Fibroblast of villous mesenchyme (primary cell): ENCODE data around the gene ARSG. TPM values are rescaled to one million over a fixed set of nuclear protein-coding genes. Genes with fewer than 3 reads are reported as not detected.
"Not testable (repeated sequence)": the region's sequence is repeated elsewhere in the genome, so short reads cannot be mapped to it uniquely, and the experiment has no call there.

ENCODE experiments used
- DNase-seq: peaks from one replicate; pipeline ENCODE4 v3.0.0-alpha.2; 2010; ENCODE audit warnings: low read depth
- H3K4me3 ChIP-seq: 2 replicates; pipeline ENCODE4 v1.5.1; 2011; ENCODE audit warnings: low read depth, mild to moderate bottlenecking, low read length
- CTCF ChIP-seq: IDR thresholded peaks from 2 replicates; pipeline ENCODE4 v1.5.1; 2012; ENCODE audit warnings: low read depth, mild to moderate bottlenecking, low read length; ENCODE audit not compliant: insufficient read depth
- total RNA-seq: library from RNA; depleted of rRNA; stranded (reverse); fragments of >200 nt; gene quantifications from 2 replicates; pipeline ENCODE4 v1.2.3, GENCODE V29; 2012

The ARSG gene
- total RNA-seq, 1 donor, result 5.6 TPM

- H3K4me3 ChIP-seq, result no peak overlapping the region
- peak; percentile 81 for DNase-seq
These were observed 108.5 kb downstream of the ARSG start for GRCh38 chr17:68399638-68400403.

GRCh38 chr17:68400404-68400735 is 109.1 kb downstream of the ARSG start:
- no peak for DNase-seq
- no peak overlapping the region for H3K4me3 ChIP-seq
- TF ChIP-seq CTCF, result no peak

More at GRCh38 chr17:68399638-68400403, 108.5 kb downstream of the ARSG start:
- TF ChIP-seq CTCF, result no peak

GRCh38 chr17:68401288-68401687 is 110.0 kb downstream of the ARSG start:
- no peak for TF ChIP-seq CTCF
- H3K4me3 ChIP-seq, result no peak overlapping the region
- no peak for DNase-seq

GRCh38 chr17:68403122-68403521 is 111.8 kb downstream of the ARSG start:
- no peak overlapping the region for H3K4me3 ChIP-seq
- TF ChIP-seq CTCF, result no peak
- no peak for DNase-seq

GRCh38 chr17:68403837-68404236 is 112.5 kb downstream of the ARSG start:
- not testable (repeated sequence) for DNase-seq, H3K4me3 ChIP-seq

- not testable (repeated sequence) for H3K4me3 ChIP-seq, DNase-seq
These were observed 116.4 kb downstream of the ARSG start for GRCh38 chr17:68407656-68408055.

GRCh38 chr17:68413597-68414560 is 122.6 kb downstream of the ARSG start:
- H3K4me3 ChIP-seq, result peak overlapping the region; percentile 44
- DNase-seq, result peak; percentile 44

GRCh38 chr17:68414901-68415300 is 123.6 kb downstream of the ARSG start:
- DNase-seq, H3K4me3 ChIP-seq: not testable (repeated sequence)

GRCh38 chr17:68417317-68417716 is 126.0 kb downstream of the ARSG start:
- TF ChIP-seq CTCF, result no peak
- DNase-seq, result no peak
- H3K4me3 ChIP-seq, result no peak overlapping the region
